Epidermal melanocyte (primary cell): ENCODE measurements around the gene MPHOSPH6.
"Not testable (repeated sequence)": the region's sequence is repeated elsewhere in the genome, so short reads cannot be mapped to it uniquely, and the experiment has no call there.

Experiments
- DNase-seq: peaks from one replicate; pipeline ENCODE4 v3.0.0; 2011; ENCODE audit warnings: low spot score; ENCODE audit not compliant: insufficient read length

The MPHOSPH6 gene, protein sequence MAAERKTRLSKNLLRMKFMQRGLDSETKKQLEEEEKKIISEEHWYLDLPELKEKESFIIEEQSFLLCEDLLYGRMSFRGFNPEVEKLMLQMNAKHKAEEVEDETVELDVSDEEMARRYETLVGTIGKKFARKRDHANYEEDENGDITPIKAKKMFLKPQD

DNA sequence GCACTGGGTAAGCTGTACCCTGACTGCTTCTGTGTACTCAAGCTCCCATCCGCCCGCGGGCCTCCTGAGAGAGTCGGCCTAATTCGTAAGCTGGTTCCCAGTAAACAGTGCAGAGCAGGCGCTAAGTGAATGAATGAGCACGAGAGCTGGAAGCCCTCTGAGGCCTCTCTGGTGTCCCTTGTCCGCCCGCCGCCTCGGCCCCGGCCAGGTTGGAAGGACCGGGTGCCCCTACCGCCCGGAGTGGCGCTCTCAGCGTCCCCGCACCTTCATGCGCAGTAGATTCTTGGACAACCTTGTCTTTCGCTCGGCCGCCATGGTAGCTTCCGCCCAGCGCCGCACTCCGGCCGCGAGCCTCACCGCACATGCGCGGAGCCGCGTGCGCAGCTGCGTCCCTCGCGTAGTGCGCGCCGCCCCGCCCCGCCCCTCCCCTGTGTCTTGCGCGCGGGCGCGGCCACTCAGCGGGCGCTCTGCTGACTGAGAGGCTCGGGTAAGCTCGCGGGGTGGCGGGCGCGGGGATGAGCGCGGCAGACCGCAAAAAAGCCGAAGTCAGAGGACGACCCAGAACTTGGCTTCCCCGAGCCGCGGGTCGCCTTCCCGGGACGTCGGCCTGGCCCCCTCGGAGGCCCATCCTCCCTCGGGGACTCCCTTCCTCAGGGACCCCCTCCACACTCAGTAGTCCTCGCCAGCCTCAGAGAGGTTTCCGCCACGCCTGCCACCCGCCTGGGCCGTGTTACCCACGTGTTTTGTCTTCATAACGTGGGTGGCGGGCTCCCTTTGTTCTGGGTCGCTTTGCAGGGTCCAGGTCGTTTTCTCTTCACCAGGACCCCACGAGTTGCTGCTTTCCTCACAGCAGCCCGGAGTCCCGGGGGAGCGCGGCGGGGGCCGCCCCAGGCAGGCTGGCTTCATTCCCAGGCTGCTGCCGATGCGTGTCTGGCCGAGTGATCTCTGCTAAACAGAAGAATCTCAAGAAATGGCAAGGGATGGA is at the start of gene MPHOSPH6:
Gene MPHOSPH6, minus strand, starts transcription at position 364 of the 985 bp plus-strand sequence. Its CDS starts 49 bp downstream, at position 315.
- DNase-seq = peak; percentile 80

GRCh38 chr16:82219298-82219697 is 49.3 kb upstream of the MPHOSPH6 start:
- no peak for DNase-seq

DNA sequence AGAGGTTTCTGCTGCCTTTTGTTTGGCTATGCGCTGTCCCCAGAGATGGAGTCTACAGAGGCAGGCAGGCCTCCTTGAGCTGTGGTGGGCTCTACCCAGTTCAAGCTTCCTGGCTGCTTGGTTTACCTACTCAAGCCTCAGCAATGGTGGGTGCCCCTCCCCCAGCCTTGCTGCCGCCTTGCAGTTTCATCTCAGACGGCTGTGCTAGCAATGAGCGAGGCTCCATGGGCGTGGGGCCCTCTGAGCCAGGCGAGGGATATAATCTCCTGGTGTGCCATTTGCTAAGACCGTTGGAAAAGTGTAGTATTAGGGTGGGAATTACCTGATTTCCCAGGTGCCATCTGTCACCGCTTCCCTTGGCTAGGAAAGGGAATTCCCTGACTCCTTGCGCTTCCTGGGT is 39.3 kb upstream of the MPHOSPH6 start:
- not testable (repeated sequence) for DNase-seq

- DNase-seq = no peak
These were observed 33.2 kb upstream of the MPHOSPH6 start for GRCh38 chr16:82203198-82203597.

GRCh38 chr16:82201926-82202325 is 31.9 kb upstream of the MPHOSPH6 start:
- DNase-seq = no peak

GRCh38 chr16:82201351-82201750 is 31.3 kb upstream of the MPHOSPH6 start:
- no peak for DNase-seq

- no peak for DNase-seq
These were observed 29.2 kb upstream of the MPHOSPH6 start for GRCh38 chr16:82199209-82199608.

- DNase-seq = no peak
These were observed 27.7 kb upstream of the MPHOSPH6 start for GRCh38 chr16:82197540-82198240.

GRCh38 chr16:82195917-82196494 is 26.0 kb upstream of the MPHOSPH6 start:
- no peak for DNase-seq

GRCh38 chr16:82194086-82194485 is 24.1 kb upstream of the MPHOSPH6 start:
- DNase-seq = no peak

DNA sequence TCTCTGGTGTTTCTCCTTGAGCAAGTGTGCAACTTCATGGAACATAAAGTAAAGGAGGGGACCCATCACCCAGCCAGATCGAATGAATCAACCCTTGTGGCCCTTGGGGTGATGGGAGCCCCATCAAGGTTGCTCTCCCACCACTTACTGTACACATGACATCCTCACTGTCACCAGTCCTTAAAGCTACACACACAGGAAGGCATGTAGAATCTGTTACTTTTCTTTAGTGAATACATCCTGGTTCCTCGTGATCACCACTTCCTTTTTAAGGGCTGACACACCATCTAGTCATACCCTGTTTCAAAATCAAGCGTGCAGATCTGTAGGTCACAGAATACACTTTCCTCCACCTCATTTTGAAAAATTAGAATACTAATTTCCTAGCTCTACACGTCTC is 22.6 kb upstream of the MPHOSPH6 start:
- DNase-seq = no peak

DNA sequence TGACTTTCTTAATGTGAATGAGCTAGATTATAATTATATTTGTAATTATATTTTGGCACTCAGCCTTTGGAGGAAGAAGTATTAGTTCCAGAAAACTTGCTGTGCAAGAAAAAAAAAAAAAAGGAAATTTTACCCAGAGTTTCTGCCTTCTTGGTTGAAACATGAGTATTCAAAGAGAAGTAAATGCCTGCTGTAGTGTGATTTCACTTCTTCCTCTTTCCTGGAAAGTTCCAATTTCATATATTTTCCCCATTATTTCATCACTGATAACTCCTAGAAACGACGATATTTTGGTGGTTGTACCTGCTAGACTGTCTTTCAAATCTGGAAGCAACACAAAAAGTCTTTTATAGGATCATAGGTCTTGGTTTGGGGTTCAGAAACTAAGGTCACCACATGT is 20.4 kb upstream of the MPHOSPH6 start:
- DNase-seq = no peak

DNA sequence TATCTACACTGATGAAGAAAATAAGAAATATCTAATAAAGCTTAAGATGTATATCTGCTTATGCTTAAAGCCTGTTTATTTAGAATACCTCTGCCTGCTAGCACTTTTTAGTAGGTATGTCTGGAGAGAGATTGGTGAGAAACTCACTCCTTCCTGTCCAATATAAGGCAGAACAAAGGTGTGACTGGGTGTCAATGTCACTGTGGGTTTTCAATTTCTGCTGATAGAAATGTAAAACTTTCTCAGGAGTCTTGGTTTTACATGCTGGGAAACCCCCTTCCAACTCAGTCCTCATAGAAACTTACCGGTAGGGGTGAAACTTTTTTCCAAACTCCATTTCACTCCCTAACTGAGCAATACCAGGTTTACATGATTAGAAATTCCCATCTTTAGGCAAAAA is 17.8 kb upstream of the MPHOSPH6 start:
- no peak for DNase-seq

- no peak for DNase-seq
These were observed 15.0 kb upstream of the MPHOSPH6 start for GRCh38 chr16:82185012-82185411.

DNA sequence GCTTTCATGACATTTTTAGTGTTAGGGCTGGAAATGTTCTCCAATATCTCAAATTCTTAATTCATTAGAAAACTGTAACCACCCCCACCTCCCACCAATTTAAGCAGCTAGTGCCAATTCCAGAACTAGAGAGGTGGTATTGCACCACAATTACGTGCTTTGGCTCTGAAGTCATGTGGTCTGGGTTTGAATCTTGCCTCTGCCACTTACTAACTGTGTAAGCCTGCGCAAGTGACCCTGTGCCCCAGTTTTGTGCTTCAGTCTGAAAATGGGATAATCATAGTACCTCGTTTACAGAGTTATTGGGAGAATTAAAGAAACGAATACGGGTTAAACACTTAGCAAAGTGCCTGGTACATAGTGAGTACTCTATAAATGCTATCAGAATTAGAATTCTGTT is 14.2 kb upstream of the MPHOSPH6 start:
- no peak for DNase-seq

- DNase-seq = no peak
These were observed 13.0 kb upstream of the MPHOSPH6 start for GRCh38 chr16:82183004-82183397.

GRCh38 chr16:82182266-82183003 is 12.4 kb upstream of the MPHOSPH6 start:
- no peak for DNase-seq

DNA sequence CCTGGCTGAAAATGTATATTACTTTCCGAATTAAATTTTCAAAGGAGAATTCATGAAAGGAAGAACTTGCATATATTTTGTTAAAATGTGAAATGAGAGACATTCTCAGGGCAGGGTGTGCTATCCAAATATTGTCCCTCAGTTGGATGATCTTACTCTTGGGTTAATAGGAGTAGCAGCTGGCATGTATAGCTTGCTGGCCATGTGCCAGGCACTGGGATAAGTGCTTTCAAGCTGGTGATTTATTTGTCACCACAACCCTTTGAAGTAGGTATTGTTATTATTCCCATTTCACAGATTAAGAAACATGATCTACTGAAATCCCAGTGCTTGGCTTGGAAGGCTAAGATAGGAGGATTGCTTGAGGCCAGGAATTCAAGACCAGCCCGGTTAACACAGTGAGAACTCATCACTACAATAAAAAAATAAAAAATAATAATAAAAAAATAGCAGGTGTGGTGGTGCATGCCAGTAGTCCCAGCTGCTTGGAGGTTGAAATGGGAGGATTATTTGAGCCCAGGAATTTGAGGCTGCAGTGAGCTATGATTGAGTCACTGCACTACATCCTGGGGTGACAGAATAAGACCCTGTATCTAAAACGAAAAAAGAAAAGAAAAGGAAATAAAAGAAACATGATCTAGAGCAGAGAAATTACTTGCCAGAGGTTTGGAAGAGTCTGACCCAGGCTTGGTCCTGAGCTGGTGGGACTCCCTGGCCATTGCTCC is 11.6 kb upstream of the MPHOSPH6 start:
- DNase-seq = no peak

- DNase-seq = no peak
These were observed 8.3 kb upstream of the MPHOSPH6 start for GRCh38 chr16:82178352-82178751.

DNA sequence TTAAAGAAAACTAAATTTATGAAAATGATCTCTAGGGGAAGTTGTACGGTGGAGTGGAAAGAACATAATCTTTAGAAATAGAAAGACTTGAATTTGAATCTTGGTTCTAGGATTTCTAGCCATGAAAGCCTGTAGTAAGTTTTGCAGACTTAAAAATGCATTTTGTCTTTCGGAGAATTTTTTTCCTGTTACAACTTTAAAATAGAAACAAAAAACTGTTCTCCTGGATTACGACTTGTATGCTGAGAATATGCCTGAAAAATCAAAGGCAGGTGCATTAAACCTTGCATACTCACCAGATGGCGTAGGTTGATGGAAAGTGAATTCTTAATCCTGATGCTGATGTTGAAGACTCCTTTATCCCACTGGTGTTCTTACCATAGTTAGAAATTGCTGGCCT is 7.5 kb upstream of the MPHOSPH6 start:
- no peak for DNase-seq
